Keratinocyte (primary cell): ENCODE measurements around the gene CHL1.

Experiments
- EZH2 ChIP-seq: IDR thresholded peaks from one replicate; pipeline ENCODE4 v1.6.1; 2012; ENCODE audit warnings: inconsistent platforms, mild to moderate bottlenecking, low read length, moderate library complexity
- TF ChIP-seq, protein P1 (sequence below), 3 experiments: IDR thresholded peaks in 1 of 3; conservative IDR thresholded peaks in 1 of 3; optimal IDR thresholded peaks in 1 of 3; 2 replicates in 2 of 3; 3 replicates in 1 of 3; pipeline versions ENCODE3 to v1.5.1; 2011; ENCODE audit warnings: low read length in 3 of 3, mild to moderate bottlenecking in 3 of 3, moderate library complexity in 2 of 3, control low read depth in 1 of 3, inconsistent platforms in 1 of 3; ENCODE audit not compliant: insufficient read depth in 2 of 3; ENCODE audit errors: extremely low read depth in 1 of 3

DNA sequence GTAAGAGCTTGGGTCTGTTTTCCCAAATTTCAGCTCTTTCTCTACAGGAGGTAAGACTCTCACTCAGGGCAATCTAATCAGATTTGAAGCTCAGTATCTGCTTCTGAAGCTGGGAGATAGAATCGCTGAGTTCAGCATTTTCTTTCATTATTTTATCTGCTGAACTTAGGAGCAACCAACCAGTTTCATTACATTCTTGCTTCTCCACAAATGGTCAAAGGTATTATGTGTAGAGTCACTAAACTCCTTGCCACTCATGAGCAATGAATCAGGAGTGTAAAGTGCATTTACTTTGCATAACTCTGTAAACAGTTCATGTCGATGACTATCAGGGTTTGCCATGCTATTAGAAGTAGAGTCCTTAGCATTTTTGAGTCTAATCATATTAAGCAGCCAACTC, 249.4 kb downstream of the CHL1 start:
- TF ChIP-seq, protein P1, sequence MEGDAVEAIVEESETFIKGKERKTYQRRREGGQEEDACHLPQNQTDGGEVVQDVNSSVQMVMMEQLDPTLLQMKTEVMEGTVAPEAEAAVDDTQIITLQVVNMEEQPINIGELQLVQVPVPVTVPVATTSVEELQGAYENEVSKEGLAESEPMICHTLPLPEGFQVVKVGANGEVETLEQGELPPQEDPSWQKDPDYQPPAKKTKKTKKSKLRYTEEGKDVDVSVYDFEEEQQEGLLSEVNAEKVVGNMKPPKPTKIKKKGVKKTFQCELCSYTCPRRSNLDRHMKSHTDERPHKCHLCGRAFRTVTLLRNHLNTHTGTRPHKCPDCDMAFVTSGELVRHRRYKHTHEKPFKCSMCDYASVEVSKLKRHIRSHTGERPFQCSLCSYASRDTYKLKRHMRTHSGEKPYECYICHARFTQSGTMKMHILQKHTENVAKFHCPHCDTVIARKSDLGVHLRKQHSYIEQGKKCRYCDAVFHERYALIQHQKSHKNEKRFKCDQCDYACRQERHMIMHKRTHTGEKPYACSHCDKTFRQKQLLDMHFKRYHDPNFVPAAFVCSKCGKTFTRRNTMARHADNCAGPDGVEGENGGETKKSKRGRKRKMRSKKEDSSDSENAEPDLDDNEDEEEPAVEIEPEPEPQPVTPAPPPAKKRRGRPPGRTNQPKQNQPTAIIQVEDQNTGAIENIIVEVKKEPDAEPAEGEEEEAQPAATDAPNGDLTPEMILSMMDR (optimal IDR thresholded peaks at IDR 0.05 in 1 of 3, IDR thresholded peaks at IDR 0.05 in 1 of 3, conservative IDR thresholded peaks at IDR 0.05 in 1 of 3; ENCODE audit: extremely low read depth in 1 of 3, insufficient read depth in 2 of 3, low read length in 3 of 3), result no peak
- no peak for TF ChIP-seq EZH2
